A204.1 (cell line): ENCODE measurements around the gene FAM89A.

Source experiments
- FAIRE-seq: peaks from 2 replicates; lab custom pipeline; 2012; peaks lifted over from hg19 to GRCh38; lab: Jason Lieb, UNC

Gene FAM89A

DNA sequence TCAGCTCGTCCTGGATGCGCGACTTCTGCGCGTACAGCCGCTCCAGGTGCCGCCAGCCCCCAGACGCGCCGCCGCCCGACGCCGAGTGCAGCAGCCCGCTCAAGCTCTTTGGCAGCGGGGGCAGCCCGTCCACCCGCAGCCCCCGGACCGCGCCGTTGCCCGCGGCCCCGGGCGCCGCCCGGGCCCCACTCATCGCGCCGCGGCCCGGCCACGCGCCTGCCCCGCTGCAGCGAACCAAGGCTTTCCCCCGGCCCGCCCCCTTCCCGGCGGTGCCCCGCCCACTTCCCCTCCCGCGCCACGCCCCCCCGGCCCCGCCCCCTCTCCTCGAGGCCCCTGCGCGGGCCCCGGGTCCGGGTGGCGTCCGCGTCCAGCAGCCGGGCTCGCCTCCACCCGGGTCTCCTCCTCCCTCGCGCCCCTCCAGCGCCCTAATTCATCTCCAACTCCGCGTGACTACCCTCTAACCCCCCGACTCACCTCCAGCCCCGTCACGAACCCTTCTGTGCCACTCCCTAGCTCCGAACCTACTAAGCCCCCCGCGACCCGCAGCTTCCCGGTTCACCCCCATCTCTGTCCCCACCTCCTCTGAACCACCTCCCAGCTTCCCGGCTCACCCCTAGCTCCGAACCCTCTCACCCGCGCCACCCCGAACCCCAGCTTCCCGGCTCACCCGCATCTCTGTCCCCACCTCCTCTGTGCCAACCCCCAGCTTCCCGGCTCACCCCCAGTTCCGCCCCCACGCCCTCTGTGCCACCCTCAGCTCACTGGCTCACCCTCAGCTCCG, at the start of gene FAM89A:
TSS of gene FAM89A (minus strand) at position 236 of the 781 bp plus-strand sequence. CDS start at position 193, 43 bp downstream.
- FAIRE-seq: no peak

- no peak for FAIRE-seq
These were observed 44.3 kb upstream of the FAM89A start for GRCh38 chr1:231084353-231084752.

DNA sequence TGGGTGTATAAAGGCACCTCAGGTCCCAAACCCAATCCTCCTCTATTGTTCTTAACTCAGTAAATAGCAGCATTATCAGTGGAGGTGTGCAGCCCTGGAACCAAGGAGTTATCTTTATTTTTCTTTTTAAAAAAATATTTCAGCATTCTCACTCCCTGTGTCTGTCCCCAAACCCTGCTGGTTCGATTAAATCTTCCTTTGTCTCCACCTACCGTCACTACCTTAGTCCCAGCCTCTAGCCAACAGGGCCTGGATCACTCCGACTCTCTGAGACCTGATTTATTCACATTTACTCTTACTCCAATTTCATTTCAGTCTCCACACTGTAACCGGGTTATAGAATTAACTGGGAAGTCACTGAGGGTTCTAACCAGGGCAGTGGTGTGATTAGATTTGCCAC, 39.1 kb upstream of the FAM89A start:
- FAIRE-seq: no peak

DNA sequence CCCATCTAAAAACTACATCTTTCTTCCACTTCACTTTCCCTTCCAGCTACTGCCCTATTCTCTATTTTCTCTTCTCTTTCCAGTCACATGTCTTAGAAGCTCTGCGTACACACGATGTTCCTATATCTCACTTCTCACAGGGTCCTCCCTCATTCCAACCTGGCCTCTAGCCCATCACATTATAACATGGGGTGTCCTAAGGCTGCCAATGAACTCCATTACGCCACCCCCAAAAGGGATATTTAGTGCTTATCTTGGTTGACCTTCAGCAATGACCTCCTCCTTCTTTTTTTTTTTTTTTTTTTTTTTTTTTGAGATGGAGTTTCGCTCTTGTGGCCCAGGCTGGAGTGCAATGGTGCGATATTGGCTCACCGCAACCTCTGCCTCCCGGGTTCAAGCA, 38.2 kb upstream of the FAM89A start:
- FAIRE-seq: no peak

DNA sequence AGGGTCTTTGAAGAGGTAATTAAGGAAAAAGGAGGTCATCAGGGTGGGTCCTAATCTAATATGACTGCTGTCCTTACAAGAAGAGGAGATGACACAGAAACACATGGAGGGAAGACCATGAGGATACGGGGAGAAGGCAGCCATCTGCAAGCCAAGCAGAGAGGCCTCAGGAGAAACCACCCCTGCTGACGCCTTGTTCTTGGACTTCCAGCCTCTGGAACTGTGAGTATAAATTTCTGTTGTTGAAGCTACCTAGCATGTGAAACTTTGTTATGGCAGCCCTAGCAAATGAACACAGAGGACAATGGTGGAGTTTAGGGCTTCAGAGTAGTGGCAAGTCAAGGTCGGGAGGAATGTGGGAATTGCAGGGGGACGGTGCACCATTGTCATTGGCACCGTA, 36.7 kb upstream of the FAM89A start:
- FAIRE-seq: no peak

- FAIRE-seq: no peak
These were observed 35.4 kb upstream of the FAM89A start for GRCh38 chr1:231075497-231075896.

DNA sequence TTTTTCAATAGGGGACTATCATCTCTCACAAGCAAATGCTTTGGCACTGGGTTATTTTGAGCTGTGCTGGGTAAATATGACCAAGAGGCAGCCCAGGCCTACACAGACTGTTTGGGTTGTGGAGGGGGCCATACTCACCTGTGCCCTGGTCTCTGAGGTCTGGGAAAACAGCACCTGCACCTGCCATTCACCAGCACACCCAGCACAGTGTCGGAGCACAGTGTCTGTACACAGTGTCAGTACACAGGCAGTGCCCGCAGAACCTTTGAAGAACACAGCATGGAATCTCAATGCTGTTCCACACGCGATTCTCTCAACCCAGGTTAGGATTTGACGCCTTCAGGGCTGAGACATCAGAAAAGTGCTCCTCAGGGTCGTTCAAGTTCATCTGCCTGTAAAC, 35.0 kb upstream of the FAM89A start:
- FAIRE-seq: no peak

- FAIRE-seq: no peak
These were observed 34.0 kb upstream of the FAM89A start for GRCh38 chr1:231074046-231074445.

GRCh38 chr1:231073331-231073730, 33.3 kb upstream of the FAM89A start:
- FAIRE-seq: no peak

GRCh38 chr1:231072502-231073094, 32.5 kb upstream of the FAM89A start:
- FAIRE-seq: no peak

DNA sequence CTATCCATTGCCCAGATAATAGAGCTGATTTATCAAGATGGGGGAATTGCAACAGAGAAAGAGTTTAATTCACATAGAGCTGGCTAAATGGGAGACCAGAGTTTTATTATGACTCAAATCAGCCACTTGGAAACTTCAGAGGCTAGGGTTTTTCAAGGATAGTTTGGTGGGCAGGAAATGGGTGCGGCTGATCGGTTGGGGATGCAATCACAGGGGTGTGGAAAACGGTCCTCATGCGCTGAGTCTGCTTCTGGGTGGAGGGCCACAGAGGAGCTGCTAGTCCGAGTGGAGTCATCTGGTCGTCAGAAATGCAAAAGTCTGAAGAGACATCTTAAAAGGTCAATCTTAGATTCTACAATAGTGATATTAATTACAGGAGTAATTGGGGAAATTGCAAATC, 32.0 kb upstream of the FAM89A start:
- FAIRE-seq: no peak

DNA sequence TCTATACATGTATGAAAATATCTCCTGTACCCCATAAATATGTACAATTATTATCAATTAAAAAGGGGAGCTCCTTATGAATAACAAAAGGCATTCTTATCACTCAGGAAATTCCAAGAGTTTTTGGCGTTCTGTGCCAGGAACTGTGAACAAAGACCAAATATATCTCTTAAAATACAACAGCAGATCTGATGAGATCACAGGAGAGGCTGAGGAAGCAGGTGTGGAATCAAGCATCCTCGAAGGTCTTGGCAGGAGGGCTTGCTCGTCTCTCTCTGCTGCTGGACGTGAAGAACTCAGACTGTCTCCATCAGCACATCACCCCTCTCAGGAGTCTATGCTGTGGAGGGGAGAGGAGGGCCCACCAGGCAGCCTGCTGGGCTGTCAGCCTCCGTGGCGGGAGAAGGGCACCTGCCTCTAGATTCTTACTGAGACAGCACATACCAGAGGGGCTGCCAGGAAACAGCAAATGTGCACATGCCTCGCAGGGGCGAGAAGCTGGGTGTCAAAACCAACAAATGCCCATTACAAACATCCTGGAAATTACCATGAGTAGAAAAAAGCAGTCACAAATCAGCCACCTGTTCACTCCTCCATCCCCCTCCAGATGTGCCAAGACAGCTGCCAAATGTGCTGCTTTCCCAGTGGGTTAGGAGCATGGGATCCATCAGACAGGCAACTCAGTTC, 30.8 kb upstream of the FAM89A start:
- FAIRE-seq: no peak

DNA sequence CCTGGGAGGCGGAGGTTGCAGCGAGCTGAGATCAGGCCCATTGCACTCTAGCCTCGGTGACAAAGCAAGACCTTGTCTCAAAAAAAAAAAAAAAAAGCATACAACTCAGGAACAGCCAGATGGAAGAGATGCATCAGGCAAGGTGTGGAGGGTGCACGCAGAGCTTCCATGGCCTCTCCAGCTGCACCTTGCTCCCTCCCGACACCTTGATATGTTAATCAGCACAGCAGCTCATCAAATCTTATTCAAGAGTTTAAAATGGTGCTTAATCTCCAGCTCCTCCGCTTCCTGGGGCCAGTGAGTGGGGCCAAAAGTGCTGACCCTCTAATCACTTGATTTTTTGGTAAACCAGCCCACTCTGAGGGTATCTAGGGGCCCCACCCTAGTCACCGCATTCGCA, 29.3 kb upstream of the FAM89A start:
- FAIRE-seq: no peak

DNA sequence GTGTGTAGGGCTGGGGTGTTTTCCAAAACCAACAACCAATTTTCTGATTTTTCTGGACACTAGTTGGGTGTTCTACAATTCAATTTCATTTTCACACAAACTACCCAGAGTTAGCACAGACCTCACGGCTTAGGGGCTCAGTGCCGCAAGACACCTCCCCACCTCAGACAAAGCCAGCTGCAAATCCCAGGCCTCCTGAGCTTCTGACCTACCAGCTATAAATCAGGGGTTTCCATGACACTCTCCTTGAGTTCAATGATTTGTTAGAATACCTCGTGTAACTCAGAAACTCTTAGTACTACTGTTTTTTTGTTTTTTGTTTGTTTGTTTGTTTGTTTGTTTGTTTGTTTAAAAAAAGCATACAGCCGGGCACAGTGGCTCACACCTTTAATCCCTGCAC, 28.7 kb upstream of the FAM89A start:
- no peak for FAIRE-seq

DNA sequence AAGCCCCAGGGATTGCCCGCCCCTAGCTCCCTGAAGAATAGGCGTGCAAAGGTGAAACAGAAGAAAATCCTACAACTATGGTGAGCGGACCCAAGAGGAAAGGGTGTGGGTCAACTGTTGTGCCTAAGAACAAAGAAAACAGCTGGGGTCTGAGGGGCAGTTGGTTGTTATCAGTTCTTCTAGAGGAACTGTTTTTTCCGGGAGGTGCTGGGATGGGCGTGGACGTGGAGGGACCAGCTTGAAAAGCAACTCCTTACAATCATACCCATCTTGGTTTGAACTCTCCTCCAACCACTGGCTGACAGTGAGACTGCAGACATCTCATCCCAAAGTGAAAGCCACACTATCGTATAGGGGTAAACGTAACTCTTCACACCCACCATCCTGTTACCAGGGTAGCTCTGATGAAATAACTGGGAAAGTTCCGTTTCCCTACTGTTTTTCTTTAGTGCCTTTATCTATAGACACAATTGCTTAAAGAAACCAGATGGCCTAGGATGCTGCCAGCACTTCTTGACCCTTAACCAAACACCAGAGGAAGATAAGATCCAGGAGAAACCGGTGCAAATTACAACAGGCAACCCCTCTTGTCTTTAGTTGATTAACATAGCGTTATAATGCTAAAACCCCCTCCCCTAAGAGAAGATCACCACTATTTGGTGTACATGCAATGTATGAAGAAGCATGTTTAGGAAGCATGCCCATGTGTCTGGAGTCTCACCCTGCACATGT, 25.6 kb upstream of the FAM89A start:
- FAIRE-seq: no peak

DNA sequence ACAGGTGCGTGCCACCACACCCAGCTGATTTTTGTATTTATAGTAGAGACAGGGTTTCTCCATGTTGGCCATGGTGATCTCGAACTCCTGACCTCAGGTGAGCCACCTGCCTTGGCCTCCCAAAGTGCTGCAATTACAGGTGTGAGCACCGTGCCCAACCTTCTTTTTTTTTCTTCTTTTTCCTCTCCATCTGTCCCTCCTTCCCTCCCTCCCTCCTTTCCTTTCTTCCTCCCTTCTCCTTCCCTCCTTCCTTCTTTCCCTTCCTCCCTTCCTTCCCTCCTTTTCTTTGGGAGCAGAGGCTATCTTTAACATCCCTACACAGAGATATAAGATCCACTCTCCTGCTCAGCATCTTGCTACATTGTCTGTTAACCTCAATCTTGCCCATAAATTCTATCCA, 24.4 kb upstream of the FAM89A start:
- FAIRE-seq: no peak

GRCh38 chr1:231063331-231063730, 23.3 kb upstream of the FAM89A start:
- no peak for FAIRE-seq

- no peak for FAIRE-seq
These were observed 22.6 kb upstream of the FAM89A start for GRCh38 chr1:231062500-231063270.

DNA sequence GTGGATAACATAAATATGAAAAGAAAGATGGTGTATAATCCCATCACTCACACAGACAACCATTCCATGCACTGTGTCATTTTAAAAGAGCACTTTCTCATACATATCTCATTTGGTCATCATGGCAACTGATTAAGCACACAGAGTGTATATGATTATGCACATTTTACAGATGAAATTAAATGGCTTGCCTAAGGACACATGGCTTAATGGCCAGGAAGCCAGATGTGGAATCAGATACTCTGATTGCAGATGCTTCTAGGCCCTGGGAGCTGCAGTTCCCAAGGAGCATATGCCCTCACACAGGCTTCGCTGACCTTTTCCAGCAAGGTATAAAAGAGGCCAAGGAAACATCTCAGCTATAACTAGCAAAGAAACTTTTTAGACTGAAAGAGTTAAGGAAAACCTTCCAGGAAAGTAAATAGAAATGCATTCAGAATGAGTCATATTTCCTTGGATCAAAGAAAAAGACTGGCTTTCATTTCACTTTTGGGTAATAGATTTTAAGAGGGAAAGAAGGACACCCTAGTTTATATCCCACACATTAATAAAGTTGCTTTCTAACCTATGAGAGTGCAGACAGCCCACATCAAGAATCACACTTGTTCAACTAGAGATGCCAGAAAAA, 19.6 kb upstream of the FAM89A start:
- no peak for FAIRE-seq

- no peak for FAIRE-seq
These were observed 18.5 kb upstream of the FAM89A start for GRCh38 chr1:231058416-231059109.

GRCh38 chr1:231057410-231057809, 17.4 kb upstream of the FAM89A start:
- FAIRE-seq: no peak
